ENCODE measurements around the gene PIGN.

Gene PIGN

DNA sequence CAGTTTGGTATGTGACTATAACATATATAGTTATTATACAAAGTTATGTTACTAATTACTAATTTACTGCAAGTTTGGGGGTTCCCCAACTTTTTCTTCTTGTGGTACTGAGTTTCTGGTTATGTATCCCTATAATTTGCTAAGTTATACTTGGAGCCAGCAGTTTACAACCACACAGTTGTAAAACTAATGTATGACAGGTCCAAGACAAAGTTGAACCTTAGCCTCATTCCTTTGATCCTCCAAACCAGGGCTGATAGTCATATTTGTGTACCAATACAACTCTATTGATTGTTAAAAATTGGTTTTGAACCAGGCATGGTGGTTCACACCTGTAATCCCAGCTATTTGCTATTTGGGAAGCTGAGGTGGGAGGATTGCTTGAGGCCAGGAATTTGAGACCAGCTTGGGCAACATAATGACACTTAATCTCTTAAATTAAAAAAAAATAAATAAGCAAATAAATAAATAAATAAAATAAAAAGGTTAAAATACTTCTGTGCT is 24.5 kb upstream of the PIGN start:
- DNase-seq (ENCODE audit: low spot score) (no peak), ATAC-seq (ENCODE audit: low read depth) (no peak)
- H3K4me3 ChIP-seq (ENCODE audit: severe bottlenecking), result no peak overlapping the region
- TF ChIP-seq, protein P1, sequence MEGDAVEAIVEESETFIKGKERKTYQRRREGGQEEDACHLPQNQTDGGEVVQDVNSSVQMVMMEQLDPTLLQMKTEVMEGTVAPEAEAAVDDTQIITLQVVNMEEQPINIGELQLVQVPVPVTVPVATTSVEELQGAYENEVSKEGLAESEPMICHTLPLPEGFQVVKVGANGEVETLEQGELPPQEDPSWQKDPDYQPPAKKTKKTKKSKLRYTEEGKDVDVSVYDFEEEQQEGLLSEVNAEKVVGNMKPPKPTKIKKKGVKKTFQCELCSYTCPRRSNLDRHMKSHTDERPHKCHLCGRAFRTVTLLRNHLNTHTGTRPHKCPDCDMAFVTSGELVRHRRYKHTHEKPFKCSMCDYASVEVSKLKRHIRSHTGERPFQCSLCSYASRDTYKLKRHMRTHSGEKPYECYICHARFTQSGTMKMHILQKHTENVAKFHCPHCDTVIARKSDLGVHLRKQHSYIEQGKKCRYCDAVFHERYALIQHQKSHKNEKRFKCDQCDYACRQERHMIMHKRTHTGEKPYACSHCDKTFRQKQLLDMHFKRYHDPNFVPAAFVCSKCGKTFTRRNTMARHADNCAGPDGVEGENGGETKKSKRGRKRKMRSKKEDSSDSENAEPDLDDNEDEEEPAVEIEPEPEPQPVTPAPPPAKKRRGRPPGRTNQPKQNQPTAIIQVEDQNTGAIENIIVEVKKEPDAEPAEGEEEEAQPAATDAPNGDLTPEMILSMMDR (IDR thresholded peaks at IDR 0.05; ENCODE audit: poor library complexity, severe bottlenecking), result no peak
- H3K9me3 ChIP-seq (ENCODE audit: severe bottlenecking), result no peaks in the 10 kb centered on the region
- peaks cover 19% of the 10 kb centered on the region for H3K36me3 ChIP-seq (ENCODE audit: low read depth)
- H3K27me3 ChIP-seq (ENCODE audit: insufficient read depth, poor library complexity, severe bottlenecking), result no peaks in the 10 kb centered on the region
- peaks cover under 1% of the 10 kb centered on the region for H3K4me1 ChIP-seq (ENCODE audit: insufficient read depth, poor library complexity, severe bottlenecking)
- no peak overlapping the region for H3K27ac ChIP-seq (ENCODE audit: poor library complexity, severe bottlenecking)

DNA sequence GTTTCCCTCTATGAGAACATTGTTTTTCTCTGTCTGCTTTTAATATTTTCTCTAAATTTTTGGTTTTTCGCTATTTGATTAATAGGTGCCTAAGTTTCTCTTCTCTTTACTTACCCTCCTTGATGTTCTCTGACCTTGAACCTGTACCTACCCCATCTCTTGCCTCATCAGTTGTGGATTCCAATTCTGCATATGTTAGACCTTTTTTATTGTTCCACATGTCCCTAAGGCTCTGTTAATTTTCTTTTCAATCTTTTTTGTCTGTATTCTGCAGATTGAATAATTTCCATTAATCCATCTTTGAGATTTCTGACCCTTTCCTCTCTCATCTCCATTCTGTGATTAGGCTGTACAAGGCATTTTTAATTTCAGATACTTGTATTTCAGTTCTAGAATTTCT is 23.3 kb upstream of the PIGN start:
- Histone ChIP-seq H3K27me3 (ENCODE audit: insufficient read depth, poor library complexity, severe bottlenecking) (no peaks in the 10 kb centered on the region), H3K9me3 (ENCODE audit: severe bottlenecking) (no peaks in the 10 kb centered on the region), H3K4me3 (ENCODE audit: severe bottlenecking) (no peak overlapping the region), H3K4me1 (ENCODE audit: insufficient read depth, poor library complexity, severe bottlenecking) (peaks cover 4% of the 10 kb centered on the region), H3K36me3 (ENCODE audit: low read depth) (peaks cover 19% of the 10 kb centered on the region), H3K27ac (ENCODE audit: poor library complexity, severe bottlenecking) (no peak overlapping the region)
- ATAC-seq (ENCODE audit: low read depth) (no peak), DNase-seq (ENCODE audit: low spot score) (no peak)
- TF ChIP-seq, protein P1 (IDR thresholded peaks at IDR 0.05; ENCODE audit: poor library complexity, severe bottlenecking), result no peak

DNA sequence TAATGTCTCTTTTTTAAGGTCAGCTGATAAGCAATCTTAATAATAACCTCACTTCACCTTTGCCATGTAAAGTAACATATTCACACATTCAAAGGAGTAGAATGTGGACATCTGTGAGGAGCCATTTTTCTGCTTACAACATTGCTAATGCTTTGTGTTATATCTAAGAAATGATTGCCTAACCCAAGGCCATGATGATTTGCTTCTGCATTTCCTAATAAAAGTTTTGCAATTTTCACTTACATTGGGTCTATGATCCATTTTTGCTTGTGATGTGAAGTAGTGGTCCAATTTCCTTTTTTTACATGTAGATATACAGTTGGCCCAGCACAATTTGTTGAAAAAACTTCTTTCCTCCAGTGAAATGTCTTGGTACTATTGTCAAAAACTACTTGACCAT is 22.2 kb upstream of the PIGN start:
- Histone ChIP-seq H3K9me3 (ENCODE audit: severe bottlenecking) (no peaks in the 10 kb centered on the region), H3K36me3 (ENCODE audit: low read depth) (peaks cover 19% of the 10 kb centered on the region), H3K4me3 (ENCODE audit: severe bottlenecking) (no peak overlapping the region), H3K27ac (ENCODE audit: poor library complexity, severe bottlenecking) (no peak overlapping the region), H3K4me1 (ENCODE audit: insufficient read depth, poor library complexity, severe bottlenecking) (peaks cover 4% of the 10 kb centered on the region), H3K27me3 (ENCODE audit: insufficient read depth, poor library complexity, severe bottlenecking) (no peaks in the 10 kb centered on the region)
- ATAC-seq (ENCODE audit: low read depth) (no peak), DNase-seq (ENCODE audit: low spot score) (no peak)
- TF ChIP-seq, protein P1 (IDR thresholded peaks at IDR 0.05; ENCODE audit: poor library complexity, severe bottlenecking), result no peak

DNA sequence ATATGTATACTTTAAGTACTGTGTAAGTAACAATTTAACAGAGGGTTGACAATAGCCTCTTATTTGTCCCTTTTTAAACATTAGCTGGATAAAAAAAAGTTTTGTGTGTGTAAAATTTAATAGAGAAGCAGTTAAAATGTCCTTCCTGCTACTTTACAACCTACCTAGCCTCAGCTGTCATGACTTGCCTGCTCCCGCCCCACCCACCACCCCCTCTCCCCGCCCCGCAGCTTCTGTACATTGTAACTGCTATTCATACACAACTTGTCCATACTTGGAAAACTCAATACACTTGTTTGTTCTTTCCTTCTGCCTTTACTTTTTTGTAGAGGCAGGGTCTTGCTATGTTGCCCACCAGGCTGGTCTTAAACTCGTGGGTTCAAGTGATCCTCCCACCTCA is 19.7 kb upstream of the PIGN start:
- no peaks in the 10 kb centered on the region for H3K27me3 ChIP-seq (ENCODE audit: insufficient read depth, poor library complexity, severe bottlenecking)
- TF ChIP-seq, protein P1 (IDR thresholded peaks at IDR 0.05; ENCODE audit: poor library complexity, severe bottlenecking), result no peak
- peaks cover 12% of the 10 kb centered on the region for H3K36me3 ChIP-seq (ENCODE audit: low read depth)
- H3K4me1 ChIP-seq (ENCODE audit: insufficient read depth, poor library complexity, severe bottlenecking), result peaks cover 15% of the 10 kb centered on the region
- H3K4me3 ChIP-seq (ENCODE audit: severe bottlenecking), result no peak overlapping the region
- DNase-seq (ENCODE audit: low spot score) (no peak), ATAC-seq (ENCODE audit: low read depth) (no peak)
- H3K27ac ChIP-seq (ENCODE audit: poor library complexity, severe bottlenecking), result no peak overlapping the region
- no peaks in the 10 kb centered on the region for H3K9me3 ChIP-seq (ENCODE audit: severe bottlenecking)

DNA sequence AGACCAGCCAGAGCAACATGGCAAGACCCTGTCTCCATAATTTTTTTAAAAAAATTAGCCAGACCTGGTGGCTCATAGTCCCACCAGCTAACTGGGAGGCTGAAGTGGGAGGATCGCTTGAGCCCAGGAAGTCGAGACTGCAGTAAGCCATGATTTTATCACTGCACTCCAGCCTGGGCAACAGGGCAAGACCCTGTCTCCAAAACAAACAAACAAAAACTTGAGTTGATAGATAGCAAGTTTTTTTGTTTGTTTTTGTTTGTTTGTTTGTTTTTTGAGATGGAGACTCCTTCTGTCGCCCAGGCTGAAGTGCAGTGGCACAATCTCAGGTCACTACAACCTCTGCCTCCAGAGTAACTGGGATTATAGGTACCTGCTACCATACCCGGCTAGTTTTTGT is 19.0 kb upstream of the PIGN start:
- Histone ChIP-seq H3K27me3 (ENCODE audit: insufficient read depth, poor library complexity, severe bottlenecking) (no peaks in the 10 kb centered on the region), H3K4me1 (ENCODE audit: insufficient read depth, poor library complexity, severe bottlenecking) (peaks cover 20% of the 10 kb centered on the region), H3K36me3 (ENCODE audit: low read depth) (peaks cover 5% of the 10 kb centered on the region; the same call in 1 of the 2 replicates), H3K27ac (ENCODE audit: poor library complexity, severe bottlenecking) (no peak overlapping the region), H3K4me3 (ENCODE audit: severe bottlenecking) (no peak overlapping the region), H3K9me3 (ENCODE audit: severe bottlenecking) (no peaks in the 10 kb centered on the region)
- TF ChIP-seq, protein P1 (IDR thresholded peaks at IDR 0.05; ENCODE audit: poor library complexity, severe bottlenecking), result no peak
- no peak for ATAC-seq (ENCODE audit: low read depth)
- DNase-seq (ENCODE audit: low spot score), result no peak
